Nephron progenitor cell (in vitro differentiated cells): ENCODE results near the gene PTGDS.

Experiments
- DNase-seq: peaks from one replicate; pipeline ENCODE4 v3.0.0; 2021
- H3K27ac Mint-ChIP-seq: 2 replicates; pipeline ENCODE4 v1.8.0; 2021; ENCODE audit warnings: mild to moderate bottlenecking, moderate library complexity, mixed read lengths
- H3K27me3 Mint-ChIP-seq: 2 replicates; pipeline ENCODE4 v1.8.0; 2021; ENCODE audit warnings: mild to moderate bottlenecking, low read depth, mixed read lengths; ENCODE audit not compliant: poor library complexity
- H3K36me3 Mint-ChIP-seq: 2 replicates; pipeline ENCODE4 v1.8.0; 2021; ENCODE audit warnings: low read depth, mixed read lengths
- H3K4me1 Mint-ChIP-seq: 2 replicates; pipeline ENCODE4 v1.8.0; 2021; ENCODE audit warnings: mixed read lengths
- H3K4me3 Mint-ChIP-seq: 2 replicates; pipeline ENCODE4 v1.8.0; 2021; ENCODE audit warnings: mild to moderate bottlenecking, moderate library complexity, mixed read lengths
- H3K9me3 Mint-ChIP-seq: 2 replicates; pipeline ENCODE4 v1.8.0; 2021; ENCODE audit warnings: mild to moderate bottlenecking, moderate library complexity, mixed read lengths
- CTCF ChIP-seq: fragments of 200-600 bp; sonication (generic); IDR thresholded peaks from 2 replicates; pipeline ENCODE4 v1.5.0; 2021; ENCODE audit warnings: antibody characterized with exemption

The PTGDS gene

GRCh38 chr9:136977223-136977622 is at the start of gene PTGDS:
Gene PTGDS (plus strand): TSS chr9:136977504. CDS start chr9:136977579, 75 bp downstream.
- H3K27me3 Mint-ChIP-seq = peaks cover 27% of the 10 kb centered on the region
- H3K36me3 Mint-ChIP-seq = no peaks in the 10 kb centered on the region
- no peak for DNase-seq
- H3K9me3 Mint-ChIP-seq = no peaks in the 10 kb centered on the region
- peak within 1 kb of the TSS; percentile 60 for H3K4me3 Mint-ChIP-seq
- peaks cover 8% of the 10 kb centered on the region for H3K4me1 Mint-ChIP-seq
- TF ChIP-seq CTCF = no peak
- no peak within 1 kb of the TSS for H3K27ac Mint-ChIP-seq

GRCh38 chr9:136928591-136928990 is 48.7 kb upstream of the PTGDS start:
- no peaks in the 10 kb centered on the region for H3K4me1 Mint-ChIP-seq
- no peak overlapping the region for H3K4me3 Mint-ChIP-seq
- H3K9me3 Mint-ChIP-seq = peaks cover 9% of the 10 kb centered on the region
- no peak for DNase-seq
- H3K27ac Mint-ChIP-seq = peak overlapping the region; percentile 74
- peaks cover 41% of the 10 kb centered on the region for H3K36me3 Mint-ChIP-seq
- no peak for TF ChIP-seq CTCF
- H3K27me3 Mint-ChIP-seq = peaks cover 6% of the 10 kb centered on the region

GRCh38 chr9:136930014-136930413 is 47.3 kb upstream of the PTGDS start:
- peaks cover 9% of the 10 kb centered on the region for H3K9me3 Mint-ChIP-seq
- TF ChIP-seq CTCF = no peak
- DNase-seq = no peak
- H3K27ac Mint-ChIP-seq = no peak overlapping the region
- H3K4me1 Mint-ChIP-seq = no peaks in the 10 kb centered on the region
- H3K27me3 Mint-ChIP-seq = no peaks in the 10 kb centered on the region
- no peak overlapping the region for H3K4me3 Mint-ChIP-seq
- H3K36me3 Mint-ChIP-seq = peaks cover 54% of the 10 kb centered on the region

GRCh38 chr9:136931611-136932130 is 45.6 kb upstream of the PTGDS start:
- no peak for TF ChIP-seq CTCF
- H3K4me3 Mint-ChIP-seq = no peak overlapping the region
- peaks cover 9% of the 10 kb centered on the region for H3K9me3 Mint-ChIP-seq
- H3K27me3 Mint-ChIP-seq = no peaks in the 10 kb centered on the region
- no peak for DNase-seq
- H3K4me1 Mint-ChIP-seq = no peaks in the 10 kb centered on the region
- no peak overlapping the region for H3K27ac Mint-ChIP-seq
- H3K36me3 Mint-ChIP-seq = peaks cover 63% of the 10 kb centered on the region

- Mint-ChIP-seq H3K4me1 (no peaks in the 10 kb centered on the region), H3K27ac (no peak overlapping the region), H3K4me3 (no peak overlapping the region), H3K27me3 (no peaks in the 10 kb centered on the region), H3K36me3 (peaks cover 77% of the 10 kb centered on the region), H3K9me3 (peaks cover 9% of the 10 kb centered on the region)
- DNase-seq = no peak
- TF ChIP-seq CTCF = no peak
These were observed 43.0 kb upstream of the PTGDS start for GRCh38 chr9:136934277-136934676.

- no peak for TF ChIP-seq CTCF
- H3K27ac Mint-ChIP-seq = no peak overlapping the region
- H3K4me3 Mint-ChIP-seq = no peak overlapping the region
- no peaks in the 10 kb centered on the region for H3K27me3 Mint-ChIP-seq
- H3K36me3 Mint-ChIP-seq = peaks cover 74% of the 10 kb centered on the region
- no peak for DNase-seq
- no peaks in the 10 kb centered on the region for H3K4me1 Mint-ChIP-seq
- peaks cover 9% of the 10 kb centered on the region for H3K9me3 Mint-ChIP-seq
These were observed 41.7 kb upstream of the PTGDS start for GRCh38 chr9:136935651-136936050.
